IPS DF 4.7 (cell line): ENCODE results near the gene WDR26.

Source experiments
- DNase-seq: peaks from one replicate; pipeline ENCODE4 v3.0.0-alpha.2; 2013; ENCODE audit warnings: low spot score; ENCODE audit errors: extremely low read depth

WDR26 gene

DNA sequence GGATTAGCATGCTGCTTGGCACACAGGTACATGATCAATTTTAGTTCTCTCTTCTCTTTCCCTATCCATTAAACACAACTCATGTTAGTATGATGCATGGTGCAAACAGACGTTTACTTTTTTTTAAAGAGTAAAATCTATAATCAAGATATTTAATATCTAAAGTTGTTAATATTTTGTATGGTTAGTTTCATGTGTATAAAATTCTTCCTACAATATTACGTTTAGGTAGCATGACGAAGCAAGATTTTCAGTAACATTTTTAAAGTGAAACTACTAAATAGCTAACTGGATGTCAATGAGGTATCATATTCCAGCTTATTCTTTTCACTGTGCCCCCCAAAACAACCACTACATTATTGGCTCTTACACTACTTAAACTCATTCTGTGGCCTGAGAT is 41.3 kb downstream of the WDR26 start:
- DNase-seq: no peak

DNA sequence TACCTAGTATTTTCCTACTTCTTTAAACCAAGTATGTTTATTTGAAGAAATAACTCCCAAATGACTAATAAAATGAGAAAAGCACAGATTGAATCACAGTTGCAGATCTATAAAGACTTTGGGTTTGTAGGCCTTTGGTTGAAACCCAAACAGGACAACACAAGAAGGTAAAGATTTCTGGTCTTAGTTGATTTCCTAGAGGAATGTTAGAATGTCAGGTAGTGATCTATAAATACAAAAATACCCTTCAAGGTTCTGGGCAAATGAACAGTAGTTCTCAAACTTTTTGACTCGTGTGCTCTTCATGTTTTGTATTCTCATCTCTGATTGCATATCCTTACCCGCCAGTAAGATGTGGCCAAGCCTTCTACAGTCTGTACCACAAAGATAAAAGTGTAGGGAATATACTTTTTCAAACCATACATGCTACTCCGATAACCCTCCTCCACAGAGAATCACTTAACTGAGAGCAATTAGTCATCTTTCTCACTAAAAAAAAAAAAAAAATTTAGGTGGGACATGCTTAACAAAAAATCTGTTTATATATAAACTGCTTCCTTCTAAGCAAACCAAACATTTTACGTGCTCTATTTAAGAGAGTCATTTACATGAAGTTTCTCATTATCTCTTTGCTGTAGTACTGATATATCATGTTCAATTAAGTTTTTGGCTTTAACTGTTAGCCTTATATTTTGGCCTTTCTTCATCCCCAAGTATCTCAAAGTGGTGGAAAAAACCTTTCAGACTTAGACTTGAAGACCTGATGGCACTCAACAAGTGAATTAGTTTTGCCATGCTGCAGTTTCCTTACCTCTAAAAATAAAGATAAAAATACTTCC is 42.0 kb downstream of the WDR26 start:
- no peak for DNase-seq

DNA sequence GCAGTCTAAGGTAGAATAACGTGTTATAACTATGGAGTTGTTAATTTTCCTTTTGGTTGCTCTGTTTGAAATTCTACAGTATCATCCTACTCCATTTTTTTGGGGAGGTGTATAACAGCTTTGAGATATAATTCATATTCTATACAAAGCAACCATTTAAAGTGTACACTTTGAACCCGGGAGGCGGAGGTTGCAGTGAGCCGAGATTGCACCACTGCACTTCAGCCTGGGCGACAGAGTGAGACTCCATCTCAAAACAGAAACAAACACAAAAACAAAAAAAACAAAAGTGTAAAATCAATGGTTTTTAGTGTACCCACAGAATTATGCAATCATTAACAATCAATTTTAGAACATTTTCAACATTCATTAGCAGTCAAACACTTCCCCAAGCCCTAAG is 44.1 kb downstream of the WDR26 start:
- no peak for DNase-seq

DNA sequence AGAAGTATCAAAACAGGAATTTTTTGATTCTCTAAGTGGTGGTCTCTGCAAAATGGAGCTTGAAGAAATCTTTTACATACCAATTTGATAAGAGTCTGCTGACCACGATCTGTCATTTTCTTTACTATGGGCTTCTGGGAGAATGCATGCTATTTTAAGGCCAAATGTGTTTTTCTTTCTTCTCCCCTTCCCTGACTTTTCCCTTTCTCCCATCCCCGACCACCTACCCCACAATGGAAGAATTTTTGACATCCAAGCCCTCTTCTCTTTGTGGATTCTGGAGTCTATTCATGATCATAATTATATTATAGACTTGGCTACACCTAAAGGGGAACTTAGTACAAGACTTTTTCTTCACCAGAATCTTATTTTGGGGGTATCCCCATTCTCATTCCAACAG is 46.7 kb downstream of the WDR26 start:
- no peak for DNase-seq

DNA sequence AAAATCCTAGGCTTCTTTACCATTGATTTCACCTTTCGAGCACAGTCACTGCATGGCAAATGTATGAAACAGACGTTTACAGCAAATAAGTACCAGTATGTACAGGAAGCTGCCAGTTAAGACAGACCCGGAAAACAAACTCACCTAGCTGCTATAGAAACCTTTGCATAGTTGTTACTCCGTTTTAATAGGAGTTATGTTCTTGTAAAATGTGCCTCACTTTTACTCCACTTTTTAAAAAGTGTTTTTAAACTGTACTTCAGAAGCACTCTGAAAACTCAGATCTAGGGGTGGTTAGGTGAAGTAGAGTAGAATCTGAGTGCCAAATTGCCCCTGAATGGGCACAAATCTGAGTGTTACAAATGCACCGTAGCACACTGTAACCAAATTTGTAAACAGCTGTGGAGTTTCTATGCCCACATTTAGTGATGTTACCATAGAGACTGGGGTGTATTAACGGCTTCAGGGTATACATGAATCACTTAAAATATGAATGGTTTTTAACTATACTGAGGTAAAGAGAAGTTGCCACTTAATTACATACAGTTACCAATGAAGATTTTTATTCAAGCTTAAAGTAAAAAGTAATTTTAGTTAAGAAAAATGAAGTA is 47.2 kb downstream of the WDR26 start:
- DNase-seq: no peak

DNA sequence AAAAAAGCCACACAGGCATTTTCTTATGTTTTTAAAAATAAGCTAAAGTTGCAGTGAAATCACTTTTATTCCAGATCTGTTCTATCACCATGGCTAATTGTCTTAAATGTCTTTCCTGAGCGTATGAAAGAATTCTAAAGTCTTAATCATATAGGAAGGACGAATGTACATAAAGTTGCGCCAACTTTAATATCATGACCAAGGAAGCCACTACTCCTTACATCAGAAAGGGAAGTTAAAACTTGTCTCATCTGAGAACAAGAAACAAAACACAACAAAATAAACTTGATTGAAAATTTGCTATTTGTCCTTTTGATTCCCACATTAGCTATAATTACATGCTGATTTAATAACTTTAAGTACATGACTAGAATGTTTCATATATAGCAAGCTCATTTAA is 51.4 kb downstream of the WDR26 start:
- no peak for DNase-seq

DNA sequence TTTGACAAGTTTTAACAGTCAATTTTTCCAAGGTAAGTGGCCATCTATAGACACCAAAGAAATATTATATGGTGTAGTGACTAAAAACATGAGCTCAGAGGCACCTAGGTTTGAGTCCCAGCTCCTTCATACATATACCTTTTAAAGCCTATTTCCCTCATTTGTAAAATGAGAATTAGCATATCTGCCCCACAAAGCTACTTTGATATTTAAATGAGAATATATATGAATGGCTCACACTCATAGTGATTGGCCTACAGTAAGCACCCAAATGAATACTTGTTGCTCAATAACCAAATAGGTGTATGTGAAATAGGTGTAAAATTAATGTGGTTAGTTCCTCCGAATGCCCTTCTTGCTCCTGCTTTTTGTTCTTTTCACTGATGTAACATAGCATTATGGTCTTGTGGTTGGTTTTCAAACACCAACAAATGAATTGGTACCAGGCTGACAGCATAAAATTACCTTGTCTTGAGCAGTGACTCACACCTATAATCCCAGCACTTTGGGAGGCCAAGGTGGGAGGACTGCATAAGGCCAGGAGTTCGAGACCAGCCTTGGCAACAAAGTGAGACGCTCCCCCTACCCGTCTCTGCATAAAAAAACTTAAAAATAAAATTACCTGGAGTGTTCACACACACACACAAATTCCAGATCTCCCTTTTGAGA is 52.6 kb downstream of the WDR26 start:
- DNase-seq: no peak

DNA sequence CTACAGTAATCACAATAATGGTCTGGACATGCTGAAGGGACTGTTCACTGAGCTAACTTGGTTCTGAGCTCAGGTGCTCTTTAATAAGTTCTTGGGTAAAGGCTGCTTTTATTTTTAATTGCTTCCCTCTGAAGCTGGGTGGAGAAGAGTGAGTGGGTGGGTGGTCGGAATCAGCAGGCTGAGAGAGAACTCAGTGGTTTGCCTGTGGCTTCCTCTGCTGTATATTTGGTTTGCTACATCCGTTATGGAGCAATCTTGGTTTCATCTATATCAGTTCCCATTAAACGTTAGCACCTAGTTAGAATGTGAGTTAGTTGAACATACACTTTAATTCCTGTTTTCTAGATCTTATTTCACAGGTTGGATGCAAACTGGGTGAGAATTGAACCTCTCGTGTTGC is 54.6 kb downstream of the WDR26 start:
- DNase-seq: no peak

DNA sequence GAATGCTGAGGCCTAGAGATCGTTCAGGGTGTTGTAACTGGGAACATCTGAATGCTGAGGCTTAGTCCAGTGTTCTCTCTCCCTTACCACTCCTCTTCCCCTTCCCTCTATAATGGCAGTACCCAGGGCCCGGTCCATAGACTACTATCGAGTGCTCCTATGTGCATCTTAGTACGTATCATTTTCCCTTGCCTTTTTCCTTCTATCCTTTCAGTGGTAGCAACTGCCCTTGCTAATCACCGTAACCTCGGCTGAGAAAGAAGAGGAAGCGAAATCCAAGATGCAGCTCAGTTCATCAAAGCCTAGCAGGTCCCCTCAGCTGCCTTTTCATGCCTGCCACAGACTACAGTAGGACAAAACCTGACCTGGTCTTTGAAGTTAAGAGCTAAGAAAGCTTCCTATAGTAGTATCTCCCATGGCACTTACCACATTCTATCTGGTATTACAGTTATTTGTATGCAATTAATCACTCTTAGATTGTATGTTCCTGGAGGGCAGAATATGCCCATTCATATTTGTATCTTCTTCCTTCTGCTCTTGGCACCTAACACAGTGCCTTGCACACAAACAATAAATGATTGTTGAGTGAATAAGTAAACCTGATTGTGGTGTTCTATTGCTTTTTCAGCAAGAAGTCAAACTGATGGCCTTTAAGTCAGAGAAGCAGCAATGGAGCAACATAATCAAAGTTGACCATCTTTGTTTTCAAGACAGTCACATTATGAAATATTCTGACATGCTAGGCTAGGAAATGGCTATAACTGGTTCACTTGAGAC is 55.6 kb downstream of the WDR26 start:
- DNase-seq: no peak

DNA sequence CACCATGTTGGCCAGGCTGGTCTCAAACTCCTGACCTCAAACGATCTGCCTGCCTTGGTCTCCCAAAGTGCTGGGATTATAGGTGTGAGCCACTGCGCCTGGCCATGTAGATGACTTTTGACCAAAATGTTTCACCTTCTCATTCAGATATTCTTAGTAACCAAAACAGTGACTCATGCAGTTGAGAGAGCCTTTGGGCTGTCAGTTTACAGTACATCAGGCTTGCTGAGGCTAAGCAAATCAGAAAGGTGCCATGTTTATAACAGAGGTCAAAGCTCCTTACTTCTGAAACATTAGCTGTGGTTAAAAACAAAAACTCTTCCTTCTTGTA is 57.0 kb downstream of the WDR26 start:
- DNase-seq: no peak

DNA sequence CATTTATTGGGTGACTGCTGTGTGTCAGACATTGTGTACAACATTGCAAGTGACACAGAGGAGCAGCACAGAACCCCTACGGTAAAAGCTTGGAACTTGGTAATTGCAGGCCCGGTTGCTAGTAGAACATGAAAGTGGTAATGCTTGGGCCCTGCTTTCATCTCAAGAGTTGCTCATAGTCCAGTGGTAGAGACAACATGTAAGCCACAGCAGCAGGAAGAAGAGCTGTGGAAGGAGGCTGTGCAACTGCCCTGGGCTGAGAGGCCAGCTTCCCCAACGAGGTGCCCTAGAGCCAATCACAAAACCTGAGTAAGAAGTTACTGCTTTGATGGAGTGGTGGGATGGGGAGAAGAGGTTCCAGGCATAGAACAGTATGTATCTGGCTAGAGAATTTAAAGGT is 59.5 kb downstream of the WDR26 start:
- DNase-seq: no peak

DNA sequence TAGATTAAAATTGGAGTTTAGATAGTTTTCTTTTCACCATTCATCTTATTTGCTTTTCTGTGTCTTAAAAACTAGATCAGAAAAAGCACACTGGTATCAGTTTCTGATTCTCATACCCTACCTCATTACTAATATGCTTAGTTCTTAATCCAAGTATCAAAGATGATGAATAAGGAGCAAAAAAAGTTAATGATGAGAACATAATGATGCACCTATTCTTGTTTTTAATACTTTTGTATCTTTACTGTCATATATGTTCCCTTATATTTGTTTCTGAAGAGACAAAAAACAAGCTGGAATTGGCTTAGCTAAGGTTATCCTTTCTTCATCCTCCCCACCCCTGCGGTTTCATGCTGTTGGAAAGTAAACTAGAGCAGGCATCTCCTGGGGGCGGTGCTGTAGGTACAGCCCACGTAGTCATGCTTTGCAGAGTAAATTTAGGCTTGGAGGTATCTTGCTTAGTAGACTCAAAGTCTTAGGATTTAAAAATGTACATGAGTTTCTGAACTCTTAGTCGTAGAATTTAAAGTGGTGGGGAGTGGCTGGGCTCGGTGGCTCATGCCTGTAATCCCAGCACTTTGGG is 61.5 kb downstream of the WDR26 start:
- no peak for DNase-seq

DNA sequence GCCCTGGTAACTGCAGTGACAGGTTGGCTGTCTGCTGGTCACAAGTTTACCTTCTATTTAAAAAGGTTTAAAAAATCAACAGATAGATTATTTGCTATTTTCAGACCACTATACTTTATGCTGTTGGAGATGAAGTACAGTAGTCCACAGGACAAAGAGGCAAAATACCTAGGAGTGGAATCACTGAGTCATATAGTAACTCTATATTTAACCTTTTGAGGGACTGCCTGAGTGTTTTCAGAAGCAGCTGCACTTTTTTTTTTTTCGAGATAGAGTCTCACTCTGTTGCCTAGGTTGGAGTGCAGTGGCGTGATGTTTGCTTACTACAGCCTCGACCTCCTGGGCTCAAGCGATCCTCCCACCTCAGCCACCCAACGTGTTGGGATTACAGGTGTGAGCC is 66.2 kb downstream of the WDR26 start:
- DNase-seq: no peak

DNA sequence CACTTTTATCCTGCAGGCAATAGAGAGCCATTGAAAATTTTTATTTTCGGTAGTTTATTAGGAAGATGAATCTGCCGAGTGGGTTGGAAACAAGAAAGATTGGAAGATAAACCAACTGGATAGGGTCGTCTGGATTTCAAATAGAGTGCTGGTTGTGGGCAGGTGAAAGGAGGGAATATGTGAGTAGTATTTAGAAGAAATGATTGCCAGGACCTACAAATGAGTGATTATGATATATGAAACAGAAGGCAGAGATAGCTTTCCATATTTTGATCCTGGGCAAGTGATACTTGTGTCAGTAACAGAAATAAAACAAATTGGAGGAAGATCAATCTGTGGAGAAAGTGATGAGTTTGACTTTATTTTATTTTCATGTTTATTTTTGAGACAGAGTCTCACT is 75.4 kb downstream of the WDR26 start:
- DNase-seq: no peak

DNA sequence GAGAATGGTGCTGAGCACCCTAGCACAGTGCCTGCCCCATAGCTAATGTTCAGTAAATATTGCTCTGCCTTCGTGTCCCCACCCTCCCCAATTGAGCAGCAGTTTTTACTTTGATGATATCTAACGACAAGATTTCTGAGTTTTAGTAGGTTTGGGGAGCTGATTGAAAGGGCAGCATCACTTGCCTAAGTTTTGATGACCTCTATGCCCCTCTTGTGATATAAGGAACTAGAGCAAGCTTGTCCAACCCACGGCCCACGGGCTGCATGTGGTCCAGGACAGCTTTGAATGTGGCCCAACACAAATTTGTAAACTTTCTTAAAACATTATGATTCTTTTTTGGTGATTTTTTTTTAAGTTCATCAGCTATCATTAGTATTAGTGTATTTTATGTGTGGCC is 76.4 kb downstream of the WDR26 start:
- no peak for DNase-seq

DNA sequence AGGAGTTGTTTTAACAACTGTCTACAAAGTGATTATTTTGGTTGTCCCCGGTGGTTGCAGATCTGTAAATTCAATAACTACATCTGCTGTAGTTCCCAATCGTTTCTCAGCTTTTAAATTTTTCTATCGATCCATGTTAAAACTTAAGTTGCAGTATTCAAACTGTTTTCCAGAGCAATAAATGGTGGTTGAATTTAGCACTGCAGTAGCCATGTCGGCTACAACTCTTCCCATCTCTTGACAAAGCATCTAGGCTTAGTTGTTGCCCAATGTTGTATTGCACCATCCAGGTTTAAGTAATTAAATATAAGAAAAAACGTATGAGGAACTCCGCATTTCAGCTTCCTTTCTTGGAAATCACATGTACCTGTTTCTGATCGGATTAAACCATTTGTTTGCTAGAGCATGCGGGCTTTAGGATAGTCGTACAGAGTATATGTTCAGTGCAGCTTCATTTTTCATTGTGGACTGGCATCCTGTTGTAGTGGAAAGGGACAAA is 76.9 kb downstream of the WDR26 start:
- no peak for DNase-seq

DNA sequence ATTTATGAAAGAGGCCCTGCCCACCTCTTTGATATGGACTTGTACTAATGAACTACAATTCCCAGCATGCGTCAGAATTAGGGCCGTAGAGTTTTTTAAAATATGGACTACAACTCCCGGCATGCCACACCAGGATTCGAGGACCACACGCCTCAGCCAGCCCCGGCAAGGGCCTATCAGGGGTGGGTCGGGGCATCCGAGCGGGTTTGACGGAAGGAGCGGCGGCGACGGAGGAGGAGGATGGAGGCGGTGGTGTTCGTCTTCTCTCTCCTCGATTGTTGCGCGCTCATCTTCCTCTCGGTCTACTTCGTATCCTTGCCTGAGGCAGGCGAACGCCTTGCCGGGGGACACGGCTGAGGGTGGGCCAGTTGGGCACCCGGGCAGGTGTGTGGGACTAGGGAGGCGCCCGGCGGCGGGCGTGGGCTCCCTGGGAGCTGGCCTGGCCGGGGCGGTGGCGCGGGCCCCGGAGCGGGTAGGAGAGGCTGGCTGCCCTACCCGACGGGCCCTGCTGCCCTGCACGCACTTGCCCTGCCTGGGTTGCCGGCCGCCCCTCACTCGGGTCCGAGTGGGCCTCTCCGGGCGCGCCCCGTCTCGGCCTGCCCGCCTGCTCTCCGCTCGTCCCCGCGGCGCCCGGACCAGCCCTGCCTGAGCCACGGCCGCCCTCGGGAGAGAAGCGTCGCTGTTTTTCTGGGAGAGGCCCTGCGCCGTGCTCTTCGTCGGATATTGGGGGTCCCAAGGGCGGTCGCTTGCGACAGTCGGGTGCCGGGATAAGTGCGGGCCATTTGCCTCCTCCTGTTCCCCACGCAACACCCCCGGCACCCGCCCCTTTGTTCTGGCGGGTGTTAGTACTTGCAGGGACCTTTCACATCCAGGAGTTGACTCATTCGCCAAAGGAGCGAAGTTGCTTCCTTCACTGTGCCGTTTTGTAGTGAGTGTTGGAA is 77.6 kb downstream of the WDR26 start, which contains the start of gene CNIH4:
TSS of gene CNIH4 (plus strand) at position 195 of the 941 bp plus-strand sequence. CDS start at position 241, 46 bp downstream.
- peak; percentile 71 for DNase-seq

DNA sequence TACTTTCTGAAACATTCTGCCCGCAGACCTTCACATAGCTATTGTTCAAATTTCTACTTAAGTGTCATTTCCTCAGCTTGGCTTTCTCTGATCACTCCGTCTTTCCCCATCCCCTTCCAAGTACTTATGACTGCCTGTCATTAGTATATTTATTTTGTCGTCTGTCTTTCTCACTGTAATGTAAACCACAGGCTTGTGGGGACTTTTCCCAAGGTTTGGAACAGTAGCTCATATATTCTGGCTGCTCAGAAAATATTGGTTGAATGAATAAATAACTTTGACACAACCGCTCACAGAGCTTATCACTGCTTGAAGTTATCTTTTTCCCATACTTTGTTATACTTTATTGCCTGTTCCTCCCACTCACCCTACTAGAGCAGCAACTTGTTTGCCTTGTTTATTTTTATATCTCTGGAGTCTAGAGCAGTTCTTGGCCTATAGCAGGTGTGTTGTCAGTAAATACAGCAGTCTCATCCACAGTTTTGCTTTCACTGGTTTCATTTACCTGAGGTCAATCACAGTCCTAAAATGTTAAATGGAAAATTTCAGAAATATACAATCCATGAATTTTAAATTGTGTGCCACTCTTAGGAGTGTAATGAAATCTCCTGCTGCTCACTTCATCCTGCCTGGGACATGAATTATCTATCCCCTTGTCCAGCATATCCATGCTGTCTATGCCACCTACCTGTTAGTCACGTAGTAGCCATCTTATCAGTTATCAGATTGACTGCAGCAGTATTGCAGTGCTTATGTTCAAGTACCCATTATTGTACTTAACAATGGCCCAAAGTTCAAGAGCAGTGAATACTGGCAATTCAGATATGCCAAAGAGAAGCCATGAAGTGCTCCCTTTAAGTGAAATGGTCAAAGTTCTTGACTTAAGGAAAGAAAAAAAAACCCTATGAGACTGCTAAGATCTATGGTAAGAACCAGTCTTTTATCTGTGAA is 80.3 kb downstream of the WDR26 start:
- no peak for DNase-seq
